ENCODE data around the gene HACE1. TPM values are rescaled to one million over a fixed set of nuclear protein-coding genes. Genes with fewer than 3 reads are reported as not detected.

Gene HACE1
- total RNA-seq, 4 donors from 2014 or later: 3.6 to 9.0 (median 5.1) TPM

- Histone ChIP-seq H3K27me3 (no peaks in the 10 kb centered on the region), H3K9me3 (no peaks in the 10 kb centered on the region), H3K4me1 (no peaks in the 10 kb centered on the region), H3K36me3 (no peaks in the 10 kb centered on the region), H3K4me3 (no peak overlapping the region), H3K27ac (no peak overlapping the region)
- TF ChIP-seq CTCF (IDR thresholded peaks at IDR 0.05 in 4 of 5, conservative IDR thresholded peaks at IDR 0.05 in 1 of 5) (no peak), POLR2A (IDR thresholded peaks at IDR 0.05) (no peak)
- ATAC-seq: no peak
- in situ Hi-C loops (cut with MboI; ENCODE audit: low sequenced_read_pairs in 4 of 4) (no loop called here), intact Hi-C loops (cut with DNase I; ENCODE audit: low total_unique reads) (no loop called here)
- no peak for DNase-seq
Measured at GRCh38 chr6:104689551-104690205, 170.0 kb downstream of the HACE1 start.

- Histone ChIP-seq H3K4me3 (no peak overlapping the region), H3K36me3 (no peaks in the 10 kb centered on the region), H3K4me1 (no peaks in the 10 kb centered on the region), H3K9me3 (no peaks in the 10 kb centered on the region), H3K27me3 (no peaks in the 10 kb centered on the region), H3K27ac (no peak overlapping the region)
- intact Hi-C loops (cut with DNase I; ENCODE audit: low total_unique reads) (no loop called here), in situ Hi-C loops (cut with MboI; ENCODE audit: low sequenced_read_pairs in 4 of 4) (no loop called here)
- ATAC-seq: no peak
- no peak for TF ChIP-seq POLR2A (IDR thresholded peaks at IDR 0.05)
- TF ChIP-seq CTCF (IDR thresholded peaks at IDR 0.05 in 4 of 5, conservative IDR thresholded peaks at IDR 0.05 in 1 of 5): no peak
- no peak for DNase-seq
Measured at GRCh38 chr6:104688283-104688969, 171.3 kb downstream of the HACE1 start.

GRCh38 chr6:104686550-104687175, 173.1 kb downstream of the HACE1 start:
- in situ Hi-C loops (cut with MboI; ENCODE audit: low sequenced_read_pairs in 4 of 4) (no loop called here), intact Hi-C loops (cut with DNase I; ENCODE audit: low total_unique reads) (no loop called here)
- H3K27ac ChIP-seq: no peak overlapping the region
- no peaks in the 10 kb centered on the region for H3K9me3 ChIP-seq
- ATAC-seq (no peak), DNase-seq (no peak)
- no peak overlapping the region for H3K4me3 ChIP-seq
- no peak for TF ChIP-seq CTCF (IDR thresholded peaks at IDR 0.05 in 4 of 5, conservative IDR thresholded peaks at IDR 0.05 in 1 of 5)
- TF ChIP-seq POLR2A (IDR thresholded peaks at IDR 0.05): no peak
- no peaks in the 10 kb centered on the region for H3K27me3 ChIP-seq
- H3K4me1 ChIP-seq: no peaks in the 10 kb centered on the region
- H3K36me3 ChIP-seq: no peaks in the 10 kb centered on the region

- DNase-seq (no peak), ATAC-seq (no peak)
- H3K4me1 ChIP-seq: no peaks in the 10 kb centered on the region
- no peaks in the 10 kb centered on the region for H3K27me3 ChIP-seq
- no peaks in the 10 kb centered on the region for H3K9me3 ChIP-seq
- TF ChIP-seq POLR2A (IDR thresholded peaks at IDR 0.05) (no peak), CTCF (IDR thresholded peaks at IDR 0.05 in 4 of 5, conservative IDR thresholded peaks at IDR 0.05 in 1 of 5) (no peak)
- in situ Hi-C loops (cut with MboI; ENCODE audit: low sequenced_read_pairs in 4 of 4): no loop called here
- H3K36me3 ChIP-seq: no peaks in the 10 kb centered on the region
- no peak overlapping the region for H3K27ac ChIP-seq
- no peak overlapping the region for H3K4me3 ChIP-seq
- intact Hi-C loops (cut with DNase I; ENCODE audit: low total_unique reads): no loop called here
Measured at GRCh38 chr6:104685871-104686549, 173.7 kb downstream of the HACE1 start.

Measured in gastrocnemius medialis (tissue), 4 donors.